Upper lobe of right lung (tissue), 1 donor: Measurements from ENCODE around the gene BTBD7. TPM values are rescaled to one million over a fixed set of nuclear protein-coding genes. Genes with fewer than 3 reads are reported as not detected.

ENCODE experiments used
- ATAC-seq: fragments of 200-7000 bp; cut with Tn5 transposase; one replicate; pipeline ENCODE4 v1.9.1; 2020; ENCODE audit warnings: mild to moderate bottlenecking, moderate library complexity
- DNase-seq: peaks from one replicate; pipeline ENCODE4 v3.0.0-alpha.2; 2020
- H3K27ac ChIP-seq: fragments of 200-600 bp; one replicate; pipeline ENCODE4 v1.8.0; 2022
- H3K27me3 ChIP-seq: fragments of 200-600 bp; one replicate; pipeline ENCODE4 v1.8.0; 2022; ENCODE audit warnings: mild to moderate bottlenecking
- H3K36me3 ChIP-seq: fragments of 200-600 bp; one replicate; pipeline ENCODE4 v1.8.0; 2022
- H3K4me1 ChIP-seq: fragments of 200-600 bp; one replicate; pipeline ENCODE4 v1.8.0; 2022
- H3K4me3 ChIP-seq: fragments of 200-600 bp; one replicate; pipeline ENCODE4 v1.8.0; 2022; ENCODE audit warnings: mild to moderate bottlenecking
- H3K9me3 ChIP-seq: fragments of 200-600 bp; one replicate; pipeline ENCODE4 v1.8.0; 2022
- CTCF ChIP-seq: fragments of 200-600 bp; IDR thresholded peaks from one replicate; pipeline ENCODE4 v1.8.0; 2022; ENCODE audit warnings: antibody characterized with exemption
- intact Hi-C: fragments of 100-400 bp; cut with DNase I; formaldehyde crosslinking; loops from one replicate; pipeline ENCODE4 v1.11.0; 2022
- total RNA-seq: library from RNA; stranded (reverse); fragmentation: NEBNext Ultra II Directional; extraction: Animal tissue kit (Norgen Biotek cat#: 25700); gene quantifications from one replicate; pipeline ENCODE4 v1.2.1, GENCODE V29; 2021
- donor health status: DM: no; HTN: yes; CAD: no; lungs with severe emphysema.

The BTBD7 gene
- total RNA-seq, 1 donor from 2014 or later, result 38.2 TPM

GRCh38 chr14:93305725-93306418, 27.0 kb downstream of the BTBD7 start:
- H3K27ac ChIP-seq, result no peak overlapping the region
- no peaks in the 10 kb centered on the region for H3K27me3 ChIP-seq
- intact Hi-C loops, result no loop called here
- peaks cover 3% of the 10 kb centered on the region for H3K4me1 ChIP-seq
- H3K9me3 ChIP-seq, result no peaks in the 10 kb centered on the region
- TF ChIP-seq CTCF, result no peak
- ATAC-seq, result no peak
- no peaks in the 10 kb centered on the region for H3K36me3 ChIP-seq
- no peak for DNase-seq
- no peak overlapping the region for H3K4me3 ChIP-seq

DNA sequence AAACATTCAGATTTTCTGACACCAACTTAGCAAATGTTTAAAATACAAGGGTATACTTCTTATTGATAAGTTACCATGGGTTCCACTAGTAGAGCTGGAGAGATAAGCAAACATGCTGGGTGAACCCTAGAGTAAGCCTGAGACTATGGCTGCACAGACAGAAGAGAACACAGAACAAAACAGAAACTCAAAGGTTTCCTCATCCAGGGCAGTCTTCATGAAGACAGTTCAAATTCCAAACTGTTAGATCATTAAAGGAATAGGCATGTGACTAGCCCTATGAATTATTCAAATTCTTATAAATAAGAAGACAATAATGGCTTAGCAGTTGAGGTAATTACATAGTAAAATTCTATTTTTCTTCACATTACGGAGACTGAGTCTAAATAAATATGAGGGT, 28.1 kb downstream of the BTBD7 start:
- peaks cover 6% of the 10 kb centered on the region for H3K4me1 ChIP-seq
- TF ChIP-seq CTCF, result no peak
- no peaks in the 10 kb centered on the region for H3K27me3 ChIP-seq
- no peak overlapping the region for H3K27ac ChIP-seq
- H3K4me3 ChIP-seq, result no peak overlapping the region
- H3K9me3 ChIP-seq, result no peaks in the 10 kb centered on the region
- no peaks in the 10 kb centered on the region for H3K36me3 ChIP-seq
- ATAC-seq (no peak), DNase-seq (no peak)
- intact Hi-C loops, result no loop called here

DNA sequence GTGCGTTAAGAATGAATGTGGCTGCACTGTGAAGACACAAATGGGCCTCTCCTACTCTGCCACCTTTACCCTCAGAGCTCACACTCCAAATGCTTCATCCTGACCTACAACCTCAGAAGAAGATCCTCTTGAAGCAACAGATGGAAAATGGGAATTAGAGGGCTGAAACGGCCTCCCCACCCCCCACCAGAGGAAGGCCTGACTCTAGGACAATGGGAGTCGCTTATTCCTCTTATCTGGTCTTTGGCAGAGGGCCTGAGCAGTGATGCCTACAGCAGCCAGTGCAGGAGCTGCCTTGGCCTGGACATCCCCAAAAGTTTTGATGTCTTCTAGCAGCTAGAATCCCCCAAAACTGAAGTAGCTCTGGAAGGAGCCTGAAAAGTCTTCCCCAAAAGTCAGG, 29.2 kb downstream of the BTBD7 start:
- no peak for ATAC-seq
- no peaks in the 10 kb centered on the region for H3K27me3 ChIP-seq
- no peak overlapping the region for H3K4me3 ChIP-seq
- no peaks in the 10 kb centered on the region for H3K9me3 ChIP-seq
- no peak for DNase-seq
- peaks cover 6% of the 10 kb centered on the region for H3K4me1 ChIP-seq
- intact Hi-C loops, result no loop called here
- H3K36me3 ChIP-seq, result no peaks in the 10 kb centered on the region
- no peak overlapping the region for H3K27ac ChIP-seq
- TF ChIP-seq CTCF, result no peak

GRCh38 chr14:93302688-93303581, 29.9 kb downstream of the BTBD7 start:
- Histone ChIP-seq H3K4me1 (peaks cover 6% of the 10 kb centered on the region), H3K9me3 (no peaks in the 10 kb centered on the region), H3K4me3 (no peak overlapping the region), H3K27me3 (no peaks in the 10 kb centered on the region), H3K36me3 (no peaks in the 10 kb centered on the region), H3K27ac (no peak overlapping the region)
- TF ChIP-seq CTCF, result no peak
- ATAC-seq (no peak), DNase-seq (no peak)
- intact Hi-C loops, result no loop called here

DNA sequence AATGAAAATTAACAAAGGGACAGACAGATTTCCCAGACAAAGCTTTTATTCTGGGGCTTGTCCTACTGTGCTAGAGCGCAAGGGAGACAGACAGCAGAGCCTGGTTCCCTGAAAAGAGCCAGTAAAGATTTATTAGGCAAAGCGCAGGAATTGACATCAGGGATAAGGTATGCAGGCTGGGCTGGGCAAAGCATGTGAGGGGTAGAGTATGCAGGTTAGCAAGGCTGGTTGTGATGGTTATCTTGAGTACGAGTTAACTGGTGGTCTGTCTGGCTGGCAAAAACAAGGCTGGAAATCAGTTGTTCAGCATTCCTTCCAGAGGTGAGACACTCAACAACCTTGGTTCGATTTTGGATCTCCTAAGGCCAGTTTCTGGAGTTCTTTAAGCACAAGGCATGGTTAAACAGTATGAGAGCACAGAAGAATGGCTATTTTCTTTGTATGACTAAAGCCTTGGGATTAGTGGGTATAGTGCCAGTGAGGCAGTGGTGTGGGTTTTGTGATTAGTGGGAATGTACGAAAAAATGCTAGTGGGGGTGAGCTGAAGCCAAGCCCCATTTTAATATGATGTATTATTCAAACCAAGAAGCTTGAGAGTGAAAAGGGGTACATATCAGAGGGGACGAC, 30.9 kb downstream of the BTBD7 start:
- DNase-seq, result no peak
- H3K9me3 ChIP-seq, result no peaks in the 10 kb centered on the region
- ATAC-seq, result peak; percentile 41
- intact Hi-C loops, result no loop called here
- H3K27me3 ChIP-seq, result no peaks in the 10 kb centered on the region
- H3K27ac ChIP-seq, result no peak overlapping the region
- no peak overlapping the region for H3K4me3 ChIP-seq
- TF ChIP-seq CTCF, result no peak
- no peaks in the 10 kb centered on the region for H3K36me3 ChIP-seq
- H3K4me1 ChIP-seq, result peaks cover 6% of the 10 kb centered on the region
